Measurements from ENCODE around the gene TMEM200B. TPM values are rescaled to one million over a fixed set of nuclear protein-coding genes. Genes with fewer than 3 reads are reported as not detected.
"Not testable (repeated sequence)": the region's sequence is repeated elsewhere in the genome, so short reads cannot be mapped to it uniquely, and the experiment has no call there.

Gene TMEM200B
- total RNA-seq, 1 donor from 2014 or later, result 3.7 TPM

DNA sequence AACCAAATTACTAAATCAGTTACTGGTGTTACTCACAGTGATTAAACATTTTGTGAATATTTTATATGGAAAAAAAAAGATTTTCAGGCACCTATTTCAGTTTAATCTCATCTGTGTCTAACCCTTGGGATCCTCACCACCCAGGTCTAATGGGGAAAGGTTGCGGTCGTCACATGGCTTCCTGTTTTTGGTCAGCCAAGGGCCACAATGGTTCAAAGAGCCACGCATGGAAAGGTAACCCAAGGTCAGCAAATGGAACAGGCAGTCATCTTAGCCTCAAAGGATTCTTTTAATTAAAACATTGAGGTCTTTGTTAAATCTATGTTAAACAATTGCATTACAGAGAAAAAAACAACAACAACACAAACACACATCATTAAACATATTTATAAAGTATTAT is 36.1 kb upstream of the TMEM200B start:
- Mint-ChIP-seq H3K4me1 (peaks cover 33% of the 10 kb centered on the region), H3K4me3 (no peak overlapping the region), H3K9me3 (no peaks in the 10 kb centered on the region), H3K27me3 (ENCODE audit: low read depth) (no peaks in the 10 kb centered on the region), H3K27ac (ENCODE audit: unreplicated experiment) (no peak overlapping the region), H3K36me3 (ENCODE audit: low read depth) (peaks cover 23% of the 10 kb centered on the region)
- TF ChIP-seq, protein P1, sequence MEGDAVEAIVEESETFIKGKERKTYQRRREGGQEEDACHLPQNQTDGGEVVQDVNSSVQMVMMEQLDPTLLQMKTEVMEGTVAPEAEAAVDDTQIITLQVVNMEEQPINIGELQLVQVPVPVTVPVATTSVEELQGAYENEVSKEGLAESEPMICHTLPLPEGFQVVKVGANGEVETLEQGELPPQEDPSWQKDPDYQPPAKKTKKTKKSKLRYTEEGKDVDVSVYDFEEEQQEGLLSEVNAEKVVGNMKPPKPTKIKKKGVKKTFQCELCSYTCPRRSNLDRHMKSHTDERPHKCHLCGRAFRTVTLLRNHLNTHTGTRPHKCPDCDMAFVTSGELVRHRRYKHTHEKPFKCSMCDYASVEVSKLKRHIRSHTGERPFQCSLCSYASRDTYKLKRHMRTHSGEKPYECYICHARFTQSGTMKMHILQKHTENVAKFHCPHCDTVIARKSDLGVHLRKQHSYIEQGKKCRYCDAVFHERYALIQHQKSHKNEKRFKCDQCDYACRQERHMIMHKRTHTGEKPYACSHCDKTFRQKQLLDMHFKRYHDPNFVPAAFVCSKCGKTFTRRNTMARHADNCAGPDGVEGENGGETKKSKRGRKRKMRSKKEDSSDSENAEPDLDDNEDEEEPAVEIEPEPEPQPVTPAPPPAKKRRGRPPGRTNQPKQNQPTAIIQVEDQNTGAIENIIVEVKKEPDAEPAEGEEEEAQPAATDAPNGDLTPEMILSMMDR (conservative IDR thresholded peaks at IDR 0.05), result no peak
- no peak for DNase-seq (ENCODE audit: low read depth, low spot score)

DNA sequence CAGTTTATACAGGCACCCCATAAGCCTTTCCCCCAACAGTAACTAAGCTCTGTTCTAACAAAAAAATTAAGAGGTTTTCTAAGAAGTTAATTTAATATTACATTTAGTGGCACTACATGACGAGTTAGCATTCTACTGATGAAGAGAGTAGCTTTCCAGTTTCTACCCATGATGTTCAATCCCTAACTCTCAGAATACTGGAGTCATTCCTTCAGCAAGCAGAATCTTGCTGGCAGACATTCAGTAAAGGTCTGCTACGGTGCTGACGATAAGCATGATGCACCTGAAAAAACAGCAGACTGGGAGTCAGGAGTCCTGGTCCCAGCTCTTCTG is 33.5 kb upstream of the TMEM200B start:
- Mint-ChIP-seq H3K27me3 (ENCODE audit: low read depth) (no peaks in the 10 kb centered on the region), H3K4me1 (peaks cover 16% of the 10 kb centered on the region), H3K4me3 (no peak overlapping the region), H3K9me3 (no peaks in the 10 kb centered on the region), H3K36me3 (ENCODE audit: low read depth) (peaks cover 25% of the 10 kb centered on the region), H3K27ac (ENCODE audit: unreplicated experiment) (no peak overlapping the region)
- DNase-seq (ENCODE audit: low read depth, low spot score), result no peak
- TF ChIP-seq, protein P1 (conservative IDR thresholded peaks at IDR 0.05), result no peak

DNA sequence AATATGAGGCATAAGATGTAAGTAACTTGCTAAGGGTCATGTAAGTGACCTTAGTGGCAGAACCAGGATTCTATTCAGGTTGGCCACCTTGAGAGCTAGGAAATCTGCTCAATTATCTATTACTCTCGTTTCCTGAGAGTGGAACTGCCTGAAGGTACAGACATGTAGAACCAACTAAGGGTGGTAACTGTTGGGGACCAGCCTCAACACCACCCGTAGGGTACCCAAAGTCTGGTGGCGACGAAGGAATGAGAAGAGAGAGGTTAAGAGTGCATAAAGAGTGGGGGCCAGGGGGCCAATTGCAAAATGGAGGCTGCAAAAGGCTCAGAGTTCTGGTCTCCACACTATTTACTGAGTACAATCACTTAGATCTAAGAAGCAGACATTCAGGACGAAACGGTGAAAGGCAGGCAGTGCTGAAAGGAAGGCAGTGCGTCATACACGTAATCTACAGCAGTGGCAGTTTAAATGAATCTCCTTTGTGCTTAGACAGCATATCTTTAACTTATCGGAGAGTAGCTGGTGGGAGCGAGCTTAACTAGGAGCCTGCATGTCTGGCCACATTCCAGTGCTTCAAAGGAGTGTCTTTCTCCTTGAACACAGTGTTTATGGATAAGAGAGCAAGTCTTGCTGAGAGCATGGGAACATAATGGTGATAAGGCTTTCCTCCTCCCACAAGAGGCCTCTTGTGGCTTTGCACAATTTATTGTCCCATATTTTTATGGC is 33.0 kb upstream of the TMEM200B start:
- H3K27me3 Mint-ChIP-seq (ENCODE audit: low read depth), result no peaks in the 10 kb centered on the region
- no peak overlapping the region for H3K4me3 Mint-ChIP-seq
- H3K4me1 Mint-ChIP-seq, result peaks cover 16% of the 10 kb centered on the region
- DNase-seq (ENCODE audit: low read depth, low spot score), result no peak
- H3K36me3 Mint-ChIP-seq (ENCODE audit: low read depth), result peaks cover 25% of the 10 kb centered on the region
- H3K27ac Mint-ChIP-seq (ENCODE audit: unreplicated experiment), result peak overlapping the region; percentile 5
- TF ChIP-seq, protein P1 (conservative IDR thresholded peaks at IDR 0.05), result no peak
- H3K9me3 Mint-ChIP-seq, result no peaks in the 10 kb centered on the region

DNA sequence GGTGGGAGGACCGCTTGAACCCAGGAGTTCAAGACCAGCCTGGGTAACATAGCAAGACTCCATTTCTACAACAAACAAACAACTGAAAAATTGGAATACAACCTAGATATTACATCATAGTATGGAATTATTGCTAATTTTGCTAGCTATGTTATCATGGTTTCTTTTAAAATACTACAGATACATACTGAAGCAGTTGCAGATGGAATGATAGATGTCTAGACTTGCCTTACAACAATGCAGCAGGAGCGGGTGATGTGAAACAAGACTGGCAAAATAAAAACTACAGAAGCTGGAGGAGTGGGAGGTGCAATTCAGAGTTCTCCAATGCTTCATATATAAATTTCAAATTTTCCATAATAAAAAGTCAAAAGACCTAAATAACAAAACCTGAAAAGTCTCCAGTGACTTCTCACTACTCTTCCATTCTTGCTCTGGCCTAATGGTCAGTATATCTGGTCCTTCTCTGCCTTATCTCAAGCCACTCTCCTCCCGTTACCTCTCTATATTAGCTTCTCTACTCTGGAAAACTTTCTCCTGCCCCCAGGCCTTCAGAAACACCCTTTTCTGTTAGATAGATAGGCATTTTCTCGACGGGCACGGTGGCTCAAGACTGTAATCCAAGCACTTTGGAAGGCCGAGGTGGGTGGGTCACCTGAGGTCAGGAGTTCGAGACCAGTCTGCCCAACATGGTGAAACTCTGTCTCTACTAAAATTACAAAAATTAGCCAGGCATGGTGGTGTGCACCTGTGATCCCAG is 28.5 kb upstream of the TMEM200B start:
- TF ChIP-seq, protein P1 (conservative IDR thresholded peaks at IDR 0.05), result no peak
- Mint-ChIP-seq H3K27me3 (ENCODE audit: low read depth) (no peaks in the 10 kb centered on the region), H3K9me3 (no peaks in the 10 kb centered on the region), H3K4me1 (peaks cover 8% of the 10 kb centered on the region), H3K27ac (ENCODE audit: unreplicated experiment) (no peak overlapping the region), H3K36me3 (ENCODE audit: low read depth) (peaks cover 40% of the 10 kb centered on the region), H3K4me3 (no peak overlapping the region)
- DNase-seq (ENCODE audit: low read depth, low spot score), result no peak

DNA sequence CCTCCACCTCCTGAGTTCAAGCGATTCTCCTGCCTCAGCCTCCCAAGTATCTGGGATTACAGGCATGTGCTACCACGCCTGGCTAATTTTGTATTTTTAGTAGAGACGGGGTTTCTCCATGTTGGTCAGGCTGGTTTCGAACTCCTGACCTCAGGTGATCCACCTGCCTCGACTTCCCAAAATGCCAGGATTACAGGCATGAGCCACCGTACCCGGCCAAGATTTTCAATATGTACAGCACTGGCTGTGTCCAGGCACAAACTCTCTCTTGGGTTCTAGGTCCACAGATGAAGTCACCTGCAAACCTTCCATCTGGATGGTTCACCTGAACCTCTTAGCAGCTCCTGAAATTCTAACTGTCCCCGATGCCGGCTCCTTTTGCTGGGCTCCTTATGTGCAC is 26.6 kb upstream of the TMEM200B start:
- not testable (repeated sequence) for H3K27me3 Mint-ChIP-seq (ENCODE audit: low read depth); H3K27ac Mint-ChIP-seq (ENCODE audit: unreplicated experiment); DNase-seq (ENCODE audit: low read depth, low spot score); H3K9me3 Mint-ChIP-seq; H3K4me3 Mint-ChIP-seq; H3K4me1 Mint-ChIP-seq
- peaks cover 43% of the 10 kb centered on the region for H3K36me3 Mint-ChIP-seq (ENCODE audit: low read depth)
